CD4-positive, alpha-beta memory T cell (primary cell): ENCODE results near the gene GPR82. TPM values are rescaled to one million over a fixed set of nuclear protein-coding genes. Genes with fewer than 3 reads are reported as not detected.

Experiments
- CTCF ChIA-PET: fragments of 350-600 bp; sonication (Branson Sonifier 250); formaldehyde crosslinking; loops from one replicate; lab custom pipeline; 2021; ENCODE audit warnings: inconsistent platforms; ENCODE audit not compliant: partially characterized antibody; lab: Charles Lee
- POLR2A ChIA-PET: fragments of 350-600 bp; sonication (Branson Sonifier 250); formaldehyde crosslinking; loops from one replicate; lab custom pipeline; 2021; ENCODE audit not compliant: partially characterized antibody; lab: Charles Lee
- DNase-seq, 5 donors: peaks; one replicate each; pipeline versions ENCODE4 v3.0.0 to v3.0.0-alpha.2; 2020 to 2022; ENCODE audit warnings: mixed read lengths in 1 of 5
- H3K27ac ChIP-seq: one replicate; pipeline ENCODE4 v1.7.0; 2013; ENCODE audit warnings: low read depth, low read length
- H3K27me3 ChIP-seq: 2 replicates; pipeline ENCODE4 v1.7.0; 2013; ENCODE audit warnings: mild to moderate bottlenecking, low read length, moderate library complexity; ENCODE audit not compliant: insufficient read depth
- H3K36me3 ChIP-seq: 2 replicates; pipeline ENCODE4 v1.7.0; 2013; ENCODE audit warnings: mild to moderate bottlenecking, low read length, moderate library complexity; ENCODE audit not compliant: insufficient read depth
- H3K4me1 ChIP-seq: 2 replicates; pipeline ENCODE4 v1.7.0; 2013; ENCODE audit warnings: mild to moderate bottlenecking, low read length, moderate library complexity; ENCODE audit not compliant: insufficient read depth
- H3K4me3 ChIP-seq, 2 donors: one replicate each; pipeline ENCODE4 v1.7.0; 2013; ENCODE audit warnings: low read length in 2 of 2, mild to moderate bottlenecking in 1 of 2
- H3K9me3 ChIP-seq, 2 donors: one replicate each; pipeline ENCODE4 v1.7.0; 2013; ENCODE audit warnings: low read length in 2 of 2, control low read depth in 1 of 2; ENCODE audit not compliant: control insufficient read depth in 1 of 2
- H3K27ac Mint-ChIP-seq, 7 donors: one replicate each; pipeline ENCODE4 v1.8.0; 2020 to 2021; ENCODE audit warnings: mixed read lengths in 7 of 7, mild to moderate bottlenecking in 6 of 7, inconsistent platforms in 3 of 7, moderate library complexity in 3 of 7
- H3K27me3 Mint-ChIP-seq, 2 donors: one replicate each; pipeline ENCODE4 v1.8.0; 2020 to 2021; ENCODE audit warnings: mixed read lengths in 2 of 2
- H3K36me3 Mint-ChIP-seq, 2 donors: one replicate each; pipeline ENCODE4 v1.8.0; 2020 to 2021; ENCODE audit warnings: mixed read lengths in 2 of 2, inconsistent platforms in 1 of 2, mild to moderate bottlenecking in 1 of 2
- H3K4me1 Mint-ChIP-seq, 4 donors: one replicate each; pipeline ENCODE4 v1.8.0; 2020 to 2021; ENCODE audit warnings: mixed read lengths in 4 of 4, mild to moderate bottlenecking in 1 of 4
- H3K4me3 Mint-ChIP-seq, 8 donors: one replicate each; pipeline ENCODE4 v1.8.0; 2020 to 2021; ENCODE audit warnings: mixed read lengths in 8 of 8, mild to moderate bottlenecking in 7 of 8, moderate library complexity in 6 of 8, inconsistent platforms in 3 of 8
- H3K9me3 Mint-ChIP-seq, 8 donors: one replicate each; pipeline ENCODE4 v1.8.0; 2020 to 2021; ENCODE audit warnings: mixed read lengths in 8 of 8, mild to moderate bottlenecking in 5 of 8, inconsistent platforms in 3 of 8, moderate library complexity in 1 of 8
- intact Hi-C: fragments of 100-400 bp; cut with micrococcal nuclease; formaldehyde crosslinking; loops from one replicate; pipeline ENCODE4 v1.15.1; 2023
- polyA plus RNA-seq, 2 donors: library from polyadenylated mRNA; unstranded; fragments of 300-500 nt; fragmentation: Illumina TruSeq; gene quantifications; one replicate each; pipeline ENCODE4 v1.2.3, GENCODE V29; 2021
- total RNA-seq, 2 experiments: library from RNA; stranded (reverse); gene quantifications; one replicate each; pipeline ENCODE4 v1.2.3, GENCODE V29; 2021

The GPR82 gene
- total and polyA plus RNA-seq, 4 experiments from 2014 or later, result 0.13 to 0.37 TPM; not detected in 2

- Mint-ChIP-seq H3K36me3 (peaks cover 0 to 4% of the 10 kb centered on the region in 2 donors), H3K4me3 (no peak overlapping the region), H3K27me3 (no peaks in the 10 kb centered on the region), H3K27ac (no peak overlapping the region), H3K4me1 (peaks cover 0 to 15% (median 9%) of the 10 kb centered on the region in 4 donors), H3K9me3 (no peaks in the 10 kb centered on the region)
- no peak overlapping the region for H3K27ac ChIP-seq
- peaks cover 11% of the 10 kb centered on the region for H3K4me1 ChIP-seq
- DNase-seq, result no peak
- no peaks in the 10 kb centered on the region for H3K36me3 ChIP-seq
- H3K9me3 ChIP-seq, result no peaks in the 10 kb centered on the region
- ChIA-PET CTCF (no interaction called here), POLR2A (no interaction called here)
- intact Hi-C loops, result no loop called here
- no peak overlapping the region for H3K4me3 ChIP-seq
- H3K27me3 ChIP-seq, result no peaks in the 10 kb centered on the region
These were observed 4.1 kb downstream of the GPR82 start for GRCh38 chrX:41728125-41728524.

DNA sequence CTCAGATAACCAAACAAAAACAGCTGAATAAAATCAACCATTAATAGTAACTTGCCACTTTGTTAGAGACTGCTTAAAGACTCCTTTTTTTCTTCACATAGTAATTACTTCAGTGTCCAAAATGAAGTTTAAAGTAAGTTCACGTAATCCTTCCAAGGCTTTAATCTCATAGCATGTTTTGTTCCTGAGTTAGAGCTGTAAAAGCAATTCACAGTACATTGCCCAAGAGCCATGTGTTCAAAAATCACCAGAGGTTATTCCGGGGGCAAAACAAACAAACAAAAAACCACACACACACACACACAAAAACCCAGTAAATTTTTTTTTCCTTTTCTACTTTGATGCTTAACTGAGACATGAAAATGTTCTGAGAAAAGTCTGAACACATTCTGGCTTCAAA lies 6.1 kb downstream of the GPR82 start:
- H3K27ac Mint-ChIP-seq, result no peak overlapping the region
- Histone ChIP-seq H3K27me3 (no peaks in the 10 kb centered on the region), H3K36me3 (no peaks in the 10 kb centered on the region), H3K4me3 (no peak overlapping the region), H3K27ac (no peak overlapping the region), H3K9me3 (no peaks in the 10 kb centered on the region), H3K4me1 (no peaks in the 10 kb centered on the region)
- no peak for DNase-seq
- intact Hi-C loops, result loop anchor here (10.0 kb wide), 1 partner anchor 175 kb away; no protein-coding TSS in a partner anchor
- ChIA-PET CTCF (no interaction called here), POLR2A (interaction anchor here (1.5 kb wide), 1 partner anchor 12 kb away, joined by 4 read pairs; no protein-coding TSS in a partner anchor)
- peaks cover 1 to 11% (median 9%) of the 10 kb centered on the region in 4 donors for H3K4me1 Mint-ChIP-seq
- H3K4me3 Mint-ChIP-seq, result no peak overlapping the region
- H3K27me3 Mint-ChIP-seq, result no peaks in the 10 kb centered on the region
- H3K36me3 Mint-ChIP-seq, result peaks cover 0 to 4% of the 10 kb centered on the region in 2 donors
- no peaks in the 10 kb centered on the region for H3K9me3 Mint-ChIP-seq

DNA sequence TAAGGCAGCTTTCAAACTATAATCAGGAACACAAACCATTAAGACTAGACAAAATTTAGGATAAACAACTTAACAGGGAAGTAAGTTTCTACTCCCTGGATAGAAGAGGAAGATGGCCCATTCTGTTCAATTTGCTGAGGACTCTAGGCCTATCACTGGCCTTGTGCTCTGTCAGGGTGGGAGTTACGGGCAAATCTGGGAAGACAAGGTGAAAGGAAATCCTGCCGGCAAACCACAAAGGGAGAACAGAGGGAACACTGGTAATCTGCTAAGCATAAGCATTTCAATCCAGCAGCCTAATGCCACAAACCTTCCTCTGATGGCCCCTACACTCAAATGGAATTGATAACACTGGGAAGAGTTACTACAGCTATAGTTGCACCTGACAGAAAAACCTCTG lies 8.3 kb downstream of the GPR82 start:
- H3K9me3 ChIP-seq, result no peaks in the 10 kb centered on the region
- no peaks in the 10 kb centered on the region for H3K9me3 Mint-ChIP-seq
- no peaks in the 10 kb centered on the region for H3K4me1 ChIP-seq
- H3K36me3 Mint-ChIP-seq, result peaks cover 4 to 7% of the 10 kb centered on the region in 2 donors
- intact Hi-C loops, result loop anchor here (10.0 kb wide), 1 partner anchor 177 kb away; no protein-coding TSS in a partner anchor
- POLR2A ChIA-PET, result no interaction called here
- peak overlapping the region in 1 of 7 donors; percentile 20 for H3K27ac Mint-ChIP-seq
- no peak for DNase-seq
- no peaks in the 10 kb centered on the region for H3K36me3 ChIP-seq
- CTCF ChIA-PET, result interaction anchor here (0.7 kb wide), 1 partner anchor 1077 kb away, joined by 3 read pairs; no protein-coding TSS in a partner anchor
- no peaks in the 10 kb centered on the region for H3K27me3 Mint-ChIP-seq
- no peak overlapping the region for H3K4me3 ChIP-seq
- H3K27ac ChIP-seq, result no peak overlapping the region
- H3K27me3 ChIP-seq, result no peaks in the 10 kb centered on the region
- peaks cover 7 to 18% (median 10%) of the 10 kb centered on the region in 4 donors for H3K4me1 Mint-ChIP-seq
- H3K4me3 Mint-ChIP-seq, result no peak overlapping the region

GRCh38 chrX:41733939-41734338 lies 10.0 kb downstream of the GPR82 start:
- POLR2A ChIA-PET, result no interaction called here
- H3K27me3 Mint-ChIP-seq, result no peaks in the 10 kb centered on the region
- H3K9me3 ChIP-seq, result no peaks in the 10 kb centered on the region
- intact Hi-C loops, result loop anchor here (10.0 kb wide), 1 partner anchor 179 kb away; no protein-coding TSS in a partner anchor
- H3K36me3 Mint-ChIP-seq, result peaks cover 4 to 7% of the 10 kb centered on the region in 2 donors
- no peak for DNase-seq
- H3K36me3 ChIP-seq, result no peaks in the 10 kb centered on the region
- H3K4me3 ChIP-seq, result no peak overlapping the region
- H3K27me3 ChIP-seq, result no peaks in the 10 kb centered on the region
- CTCF ChIA-PET, result no interaction called here
- H3K4me3 Mint-ChIP-seq, result no peak overlapping the region
- peaks cover 7 to 19% (median 10%) of the 10 kb centered on the region in 4 donors for H3K4me1 Mint-ChIP-seq
- no peaks in the 10 kb centered on the region for H3K4me1 ChIP-seq
- H3K27ac ChIP-seq, result no peak overlapping the region
- H3K27ac Mint-ChIP-seq, result peak overlapping the region in 3 of 7 donors; percentile 35 to 78 (median 38)
- no peaks in the 10 kb centered on the region for H3K9me3 Mint-ChIP-seq

GRCh38 chrX:41734530-41734929 lies 10.5 kb downstream of the GPR82 start:
- no peak overlapping the region for H3K4me3 Mint-ChIP-seq
- H3K27ac Mint-ChIP-seq, result peak overlapping the region in 2 of 7 donors; percentile 38 to 78
- intact Hi-C loops, result loop anchor here (10.0 kb wide), 1 partner anchor 180 kb away; no protein-coding TSS in a partner anchor
- no peaks in the 10 kb centered on the region for H3K9me3 Mint-ChIP-seq
- no peak for DNase-seq
- Histone ChIP-seq H3K4me3 (no peak overlapping the region), H3K36me3 (no peaks in the 10 kb centered on the region), H3K4me1 (no peaks in the 10 kb centered on the region), H3K27ac (no peak overlapping the region), H3K9me3 (no peaks in the 10 kb centered on the region), H3K27me3 (no peaks in the 10 kb centered on the region)
- peaks cover 7 to 19% (median 10%) of the 10 kb centered on the region in 4 donors for H3K4me1 Mint-ChIP-seq
- POLR2A ChIA-PET, result no interaction called here
- H3K27me3 Mint-ChIP-seq, result no peaks in the 10 kb centered on the region
- CTCF ChIA-PET, result no interaction called here
- peaks cover 4 to 7% of the 10 kb centered on the region in 2 donors for H3K36me3 Mint-ChIP-seq

DNA sequence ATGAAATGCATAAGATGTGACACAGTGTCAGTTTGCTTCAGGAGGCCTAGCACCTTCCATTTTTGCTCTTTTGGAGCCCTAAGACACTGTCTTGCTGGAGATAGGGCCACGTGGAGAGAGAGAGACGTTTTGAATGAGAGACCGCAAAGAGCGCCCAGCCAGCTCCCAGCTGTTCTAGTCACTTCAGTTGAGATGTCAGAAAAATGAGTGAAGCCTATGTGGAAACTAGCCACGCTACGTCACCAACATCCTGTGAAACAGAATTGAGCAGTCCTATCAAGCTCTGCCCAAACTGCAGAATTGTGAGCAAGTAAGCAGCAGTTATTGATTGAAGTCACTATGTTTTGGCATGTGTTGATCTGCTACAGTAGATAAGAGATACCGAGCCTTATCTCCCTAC lies 13.1 kb downstream of the GPR82 start:
- Mint-ChIP-seq H3K9me3 (no peaks in the 10 kb centered on the region), H3K27me3 (no peaks in the 10 kb centered on the region), H3K36me3 (peaks cover 4 to 8% of the 10 kb centered on the region in 2 donors), H3K4me1 (peaks cover 7 to 19% (median 15%) of the 10 kb centered on the region in 4 donors), H3K27ac (peak overlapping the region in 6 of 7 donors; percentile 2 to 81 (median 48)), H3K4me3 (no peak overlapping the region)
- intact Hi-C loops, result loop anchor here (10.0 kb wide), 1 partner anchor 182 kb away; no protein-coding TSS in a partner anchor
- Histone ChIP-seq H3K4me1 (no peaks in the 10 kb centered on the region), H3K9me3 (no peaks in the 10 kb centered on the region), H3K36me3 (no peaks in the 10 kb centered on the region), H3K27me3 (no peaks in the 10 kb centered on the region), H3K4me3 (no peak overlapping the region), H3K27ac (no peak overlapping the region)
- ChIA-PET POLR2A (no interaction called here), CTCF (no interaction called here)
- peak; percentile 4 to 39 (median 22) for DNase-seq

GRCh38 chrX:41739871-41740270 lies 15.9 kb downstream of the GPR82 start:
- Histone ChIP-seq H3K27me3 (no peaks in the 10 kb centered on the region), H3K4me3 (no peak overlapping the region), H3K36me3 (no peaks in the 10 kb centered on the region), H3K4me1 (no peaks in the 10 kb centered on the region), H3K27ac (no peak overlapping the region), H3K9me3 (no peaks in the 10 kb centered on the region)
- H3K36me3 Mint-ChIP-seq, result peaks cover 14 to 21% of the 10 kb centered on the region in 2 donors
- peak overlapping the region in 3 of 7 donors; percentile 0 to 59 (median 30) for H3K27ac Mint-ChIP-seq
- no peaks in the 10 kb centered on the region for H3K9me3 Mint-ChIP-seq
- CTCF ChIA-PET, result no interaction called here
- POLR2A ChIA-PET, result no interaction called here
- intact Hi-C loops, result loop anchor here (10.0 kb wide), 1 partner anchor 185 kb away; no protein-coding TSS in a partner anchor
- H3K4me1 Mint-ChIP-seq, result peaks cover 6 to 17% (median 13%) of the 10 kb centered on the region in 4 donors
- H3K27me3 Mint-ChIP-seq, result no peaks in the 10 kb centered on the region
- no peak overlapping the region for H3K4me3 Mint-ChIP-seq
- no peak for DNase-seq
